Upper lobe of left lung (tissue), 6 donors: ENCODE results near the gene XPNPEP3. TPM values are rescaled to one million over a fixed set of nuclear protein-coding genes. Genes with fewer than 3 reads are reported as not detected.
A peak's percentile ranks its signal among the peaks of the same experiment; 100 is the strongest.
"Not testable (repeated sequence)": the region's sequence is repeated elsewhere in the genome, so short reads cannot be mapped to it uniquely, and the experiment has no call there.

ENCODE experiments used
- ATAC-seq, 2 donors: fragments of 200-7000 bp; cut with Tn5 transposase; one replicate each; pipeline ENCODE4 v1.9.1; 2022; ENCODE audit warnings: mild to moderate bottlenecking in 2 of 2, moderate library complexity in 2 of 2; ENCODE audit not compliant: low FRiP score in 2 of 2
- DNase-seq, 2 donors: peaks; one replicate each; pipeline ENCODE4 v3.0.0-alpha.2; 2019 to 2020
- H3K27ac ChIP-seq, 4 donors: fragments of 200-600 bp; sonication (generic); one replicate each; pipeline ENCODE4 v1.5.1; 2016 to 2019
- H3K27me3 ChIP-seq, 4 donors: fragments of 200-600 bp; sonication (generic); one replicate each; pipeline ENCODE4 v1.5.1; 2017 to 2019
- H3K36me3 ChIP-seq, 4 donors: fragments of 200-600 bp; sonication (generic); one replicate each; pipeline ENCODE4 v1.5.1; 2016 to 2019
- H3K4me1 ChIP-seq, 4 donors: fragments of 200-600 bp; sonication (generic); one replicate each; pipeline ENCODE4 v1.5.1; 2018 to 2019
- H3K4me3 ChIP-seq, 4 donors: fragments of 200-600 bp; sonication (generic); one replicate each; pipeline ENCODE4 v1.5.1; 2017 to 2019; ENCODE audit warnings: mild to moderate bottlenecking in 2 of 4, moderate library complexity in 1 of 4
- H3K9me3 ChIP-seq, 4 donors: fragments of 200-600 bp; sonication (generic); one replicate each; pipeline ENCODE4 v1.5.1; 2018 to 2019
- CTCF ChIP-seq, 6 experiments: fragments of 450-650 bp in 4 of 6; fragments of 200-600 bp in 2 of 6; sonication (generic) in 2 of 6; IDR thresholded peaks; one replicate each; pipeline ENCODE4 v1.5.1; 2016 to 2019; ENCODE audit warnings: antibody characterized with exemption in 6 of 6
- EP300 ChIP-seq, 4 donors: sonication (generic); formaldehyde crosslinking; IDR thresholded peaks; one replicate each; pipeline ENCODE4 v1.5.1; 2017; ENCODE audit warnings: antibody characterized with exemption in 4 of 4, control low read depth in 2 of 4
- POLR2A ChIP-seq, 4 donors: fragments of 450-650 bp; IDR thresholded peaks; one replicate each; pipeline ENCODE4 v1.5.1; 2016 to 2017; ENCODE audit warnings: antibody characterized with exemption in 4 of 4, mild to moderate bottlenecking in 2 of 4
- POLR2AphosphoS5 ChIP-seq, 2 donors: sonication (generic); formaldehyde crosslinking; IDR thresholded peaks; one replicate each; pipeline ENCODE4 v1.5.1; 2017; ENCODE audit warnings: antibody characterized with exemption in 2 of 2
- WGBS, 2 donors: methylation state at CpG; one replicate each; pipeline ENCODE4 v1.1.5; 2017 to 2018; 5-methylcytosine and 5-hydroxymethylcytosine counted together
- total RNA-seq, 6 donors: library from RNA; depleted of rRNA in 4 of 6; stranded (reverse); fragments of >200 nt in 4 of 6; gene quantifications; one replicate each; pipeline versions ENCODE4 v1.1.0 to v1.2.1, GENCODE V29; 2016 to 2021
- donor health status: DM: no; HTN: no; CAD: no; lungs with moderate emphysema.
- donor health status: DM: no; HTN: yes; CAD: no; lungs with severe emphysema.

Gene XPNPEP3
- total RNA-seq, 6 donors from 2014 or later, result 10.9 to 40.9 (median 15.1) TPM

DNA sequence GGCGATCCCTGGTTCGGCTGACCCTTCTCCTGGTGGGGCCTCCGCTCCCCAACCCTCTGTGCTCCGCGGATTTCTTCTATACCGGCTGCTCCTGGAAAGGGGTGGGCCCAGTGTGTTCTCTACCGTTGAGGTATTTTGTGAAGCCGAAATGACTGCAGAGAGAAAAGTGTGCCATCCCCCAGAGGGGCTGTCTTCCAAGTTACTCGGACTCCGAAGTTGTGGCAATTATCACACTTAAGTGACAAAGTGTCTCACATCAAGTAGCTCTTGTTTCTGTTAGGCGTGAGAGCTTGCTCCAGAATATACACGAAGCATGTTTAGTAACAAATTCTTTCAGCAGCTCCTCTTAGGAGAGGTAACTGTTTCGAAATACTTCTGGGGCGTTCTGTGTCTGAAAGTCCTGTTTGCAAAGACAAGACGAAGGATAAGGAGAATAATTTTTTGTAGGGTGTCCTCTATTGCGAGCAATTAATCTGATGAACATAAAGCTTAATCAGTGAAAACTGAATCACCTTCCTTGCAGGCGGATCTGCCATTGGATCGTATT, 434 bp downstream of the XPNPEP3 start:
- no peak for TF ChIP-seq POLR2A (IDR thresholded peaks at IDR 0.05)
- no peak for TF ChIP-seq EP300 (IDR thresholded peaks at IDR 0.05)
- no peak for TF ChIP-seq POLR2AphosphoS5 (IDR thresholded peaks at IDR 0.05)
- no peak for TF ChIP-seq CTCF (IDR thresholded peaks at IDR 0.05)
- DNase-seq (no peak), ATAC-seq (no peak)
- peaks cover 35 to 50% (median 43%) of the 10 kb centered on the region in 4 donors for H3K4me1 ChIP-seq
- H3K27ac ChIP-seq, result peak overlapping the region; percentile 96 to 98 (median 97)
- peak overlapping the region; percentile 39 to 87 (median 75) for H3K4me3 ChIP-seq
- WGBS, 2 donors, result 5 to 6% methylated on average over 12 to 18 of the region's 18 CpGs
- peaks cover 0 to 12% (median 0%) of the 10 kb centered on the region in 4 donors for H3K36me3 ChIP-seq
- H3K27me3 ChIP-seq, result no peaks in the 10 kb centered on the region
- no peaks in the 10 kb centered on the region for H3K9me3 ChIP-seq

GRCh38 chr22:40862013-40862412, 5.1 kb downstream of the XPNPEP3 start, which contains the start of gene DNAJB7:
DNAJB7 (minus strand) TSS chr22:40862113; CDS start chr22:40861994, 119 bp downstream.
- peaks cover 0 to 13% (median 0%) of the 10 kb centered on the region in 4 donors for H3K36me3 ChIP-seq
- TF ChIP-seq CTCF (IDR thresholded peaks at IDR 0.05) (no peak), EP300 (IDR thresholded peaks at IDR 0.05) (no peak), POLR2A (IDR thresholded peaks at IDR 0.05) (no peak), POLR2AphosphoS5 (IDR thresholded peaks at IDR 0.05) (no peak)
- H3K4me3 ChIP-seq, result no peak within 1 kb of the TSS
- H3K4me1 ChIP-seq, result peaks cover 12 to 19% (median 14%) of the 10 kb centered on the region in 4 donors
- H3K27me3 ChIP-seq, result no peaks in the 10 kb centered on the region
- DNase-seq (no peak), ATAC-seq (no peak)
- no peak within 1 kb of the TSS for H3K27ac ChIP-seq
- 94 to 97% methylated on average over 3 of the region's 3 CpGs for WGBS, 2 donors
- no peaks in the 10 kb centered on the region for H3K9me3 ChIP-seq

GRCh38 chr22:40862537-40862936, 5.6 kb downstream of the XPNPEP3 start:
- 91 to 96% methylated on average over 2 of the region's 2 CpGs for WGBS, 2 donors
- H3K4me1 ChIP-seq, result peaks cover 12 to 16% (median 13%) of the 10 kb centered on the region in 4 donors
- H3K9me3 ChIP-seq, result no peaks in the 10 kb centered on the region
- H3K4me3 ChIP-seq, result no peak overlapping the region
- no peak for DNase-seq
- H3K27me3 ChIP-seq, result no peaks in the 10 kb centered on the region
- peaks cover 0 to 13% (median 0%) of the 10 kb centered on the region in 4 donors for H3K36me3 ChIP-seq
- no peak for ATAC-seq
- H3K27ac ChIP-seq, result no peak overlapping the region
- TF ChIP-seq POLR2AphosphoS5 (IDR thresholded peaks at IDR 0.05), result no peak
- no peak for TF ChIP-seq CTCF (IDR thresholded peaks at IDR 0.05)
- no peak for TF ChIP-seq EP300 (IDR thresholded peaks at IDR 0.05)
- TF ChIP-seq POLR2A (IDR thresholded peaks at IDR 0.05), result no peak

DNA sequence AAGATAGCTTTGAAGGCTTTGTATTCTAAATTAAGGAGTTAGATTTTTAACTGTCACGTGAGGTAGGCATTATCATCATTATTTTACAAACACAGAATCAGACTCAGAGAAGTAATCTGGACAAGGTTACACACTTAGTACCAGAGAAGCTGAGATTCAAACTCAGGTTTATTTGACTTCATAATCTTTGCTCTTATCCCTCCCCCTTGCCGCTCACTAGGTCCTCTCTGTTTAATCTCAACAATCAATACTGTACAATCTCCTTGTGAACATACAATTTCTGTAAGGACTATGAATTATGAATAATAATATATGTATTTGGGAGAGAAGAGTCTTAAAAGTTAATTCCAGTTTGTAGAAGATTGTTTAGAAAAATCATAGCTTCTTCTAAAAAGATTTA, 10.2 kb downstream of the XPNPEP3 start:
- Histone ChIP-seq H3K27me3 (no peaks in the 10 kb centered on the region), H3K9me3 (no peaks in the 10 kb centered on the region), H3K4me3 (no peak overlapping the region), H3K27ac (no peak overlapping the region), H3K36me3 (peaks cover 0 to 30% (median 0%) of the 10 kb centered on the region in 4 donors), H3K4me1 (no peaks in the 10 kb centered on the region)
- ATAC-seq (no peak), DNase-seq (no peak)
- TF ChIP-seq POLR2AphosphoS5 (IDR thresholded peaks at IDR 0.05) (no peak), CTCF (IDR thresholded peaks at IDR 0.05) (no peak), POLR2A (IDR thresholded peaks at IDR 0.05) (no peak), EP300 (IDR thresholded peaks at IDR 0.05) (no peak)
- WGBS, 2 donors, result 85 to 96% methylated on average over 2 of the region's 2 CpGs

DNA sequence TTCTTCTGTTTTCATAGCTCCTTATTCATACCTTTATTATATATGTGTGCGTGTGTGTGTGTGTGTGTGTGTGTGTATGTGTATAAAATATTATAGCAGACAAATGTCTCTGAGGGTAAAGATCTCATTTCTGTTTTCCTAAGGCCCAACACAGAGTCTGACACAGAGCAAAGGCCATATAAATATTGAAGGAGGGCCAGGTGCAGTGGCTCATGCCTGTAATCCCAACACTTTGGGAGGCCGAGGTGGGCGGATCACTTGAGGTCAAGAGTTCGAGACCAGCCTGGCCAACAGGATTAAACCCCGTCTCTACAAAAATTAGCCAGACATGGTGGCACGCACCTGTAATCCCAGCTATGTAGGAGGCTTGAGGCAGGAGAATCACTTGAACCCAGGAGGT, 11.4 kb downstream of the XPNPEP3 start:
- not testable (repeated sequence) for H3K4me3 ChIP-seq, H3K27ac ChIP-seq, ATAC-seq, DNase-seq, H3K4me1 ChIP-seq, H3K27me3 ChIP-seq, H3K9me3 ChIP-seq
- 87 to 88% methylated on average over 6 of the region's 6 CpGs for WGBS, 2 donors
- peaks cover 0 to 28% (median 0%) of the 10 kb centered on the region in 4 donors for H3K36me3 ChIP-seq
